Endodermal cell (in vitro differentiated cells): ENCODE results near the gene ADIPOR2. TPM values are rescaled to one million over a fixed set of nuclear protein-coding genes. Genes with fewer than 3 reads are reported as not detected.

ENCODE experiments used
- DNase-seq: peaks from one replicate; pipeline ENCODE4 v3.0.0-alpha.2; 2017
- H3K27ac ChIP-seq: 2 replicates; pipeline ENCODE4 v1.5.1; 2013; ENCODE audit warnings: mild to moderate bottlenecking, low read depth, low read length, moderate library complexity
- H3K27me3 ChIP-seq: 2 replicates; pipeline ENCODE4 v1.6.1; 2013; ENCODE audit warnings: mild to moderate bottlenecking, low read length, moderate library complexity; ENCODE audit not compliant: insufficient read depth, control insufficient read depth, poor library complexity, severe bottlenecking
- H3K36me3 ChIP-seq: 2 replicates; pipeline ENCODE4 v1.7.0; 2013; ENCODE audit warnings: mild to moderate bottlenecking, low read length, moderate library complexity; ENCODE audit not compliant: control insufficient read depth, insufficient read depth
- H3K4me1 ChIP-seq: one replicate; pipeline ENCODE4 v1.7.0; 2013; ENCODE audit warnings: low read length; ENCODE audit not compliant: control insufficient read depth, insufficient read depth
- H3K4me3 ChIP-seq: 2 replicates; pipeline ENCODE4 v1.5.1; 2013; ENCODE audit warnings: mild to moderate bottlenecking, low read length, moderate library complexity
- H3K9ac ChIP-seq: 2 replicates; pipeline ENCODE4 v1.6.1; 2013; ENCODE audit warnings: mild to moderate bottlenecking, low read length, moderate library complexity; ENCODE audit not compliant: poor library complexity, severe bottlenecking; ENCODE audit errors: extremely low read depth
- H3K9me3 ChIP-seq: 2 replicates; pipeline ENCODE4 v1.6.1; 2013; ENCODE audit warnings: mild to moderate bottlenecking, low read length, moderate library complexity; ENCODE audit not compliant: control insufficient read depth
- H3K27ac Mint-ChIP-seq: 2 replicates; pipeline ENCODE4 v1.8.0; 2020; ENCODE audit warnings: mixed read lengths
- H3K27me3 Mint-ChIP-seq: 2 replicates; pipeline ENCODE4 v1.8.0; 2021; ENCODE audit warnings: mild to moderate bottlenecking, mixed read lengths; ENCODE audit not compliant: insufficient read depth
- H3K36me3 Mint-ChIP-seq: 2 replicates; pipeline ENCODE4 v1.8.0; 2020; ENCODE audit warnings: low read depth, mixed read lengths
- H3K4me1 Mint-ChIP-seq: 2 replicates; pipeline ENCODE4 v1.8.0; 2020; ENCODE audit warnings: mixed read lengths
- H3K4me3 Mint-ChIP-seq: 2 replicates; pipeline ENCODE4 v1.8.0; 2020; ENCODE audit warnings: mild to moderate bottlenecking, moderate library complexity, mixed read lengths
- H3K9me3 Mint-ChIP-seq: 2 replicates; pipeline ENCODE4 v1.8.0; 2020; ENCODE audit warnings: mild to moderate bottlenecking, mixed read lengths
- WGBS, 2 experiments: methylation state at CpG; one replicate each; pipeline versions ENCODE4 v1.1.5 to v1.1.7; 2013; ENCODE audit warnings: missing lambda C conversion rate in 2 of 2, mixed read lengths in 1 of 2; ENCODE audit not compliant: insufficient coverage in 1 of 2, insufficient read length in 1 of 2; 5-methylcytosine and 5-hydroxymethylcytosine counted together
- total RNA-seq, 2 donors: library from RNA; stranded (reverse); fragmentation: NEBNext Ultra II Directional in 1 of 2; extraction: Animal tissue kit (Norgen Biotek cat#: 25700) in 1 of 2; gene quantifications; 2 replicates in 1 of 2; 3 replicates in 1 of 2; pipeline ENCODE4 v1.2.1, GENCODE V29; 2021
- TF ChIP-seq, protein P1 (sequence below): fragments of 200-600 bp; sonication (generic); conservative IDR thresholded peaks from 2 replicates; pipeline ENCODE4 v1.5.0; 2021; ENCODE audit warnings: antibody characterized with exemption, mild to moderate bottlenecking

The ADIPOR2 gene
- total RNA-seq, 2 donors from 2014 or later, result 53.7 to 124 TPM

DNA sequence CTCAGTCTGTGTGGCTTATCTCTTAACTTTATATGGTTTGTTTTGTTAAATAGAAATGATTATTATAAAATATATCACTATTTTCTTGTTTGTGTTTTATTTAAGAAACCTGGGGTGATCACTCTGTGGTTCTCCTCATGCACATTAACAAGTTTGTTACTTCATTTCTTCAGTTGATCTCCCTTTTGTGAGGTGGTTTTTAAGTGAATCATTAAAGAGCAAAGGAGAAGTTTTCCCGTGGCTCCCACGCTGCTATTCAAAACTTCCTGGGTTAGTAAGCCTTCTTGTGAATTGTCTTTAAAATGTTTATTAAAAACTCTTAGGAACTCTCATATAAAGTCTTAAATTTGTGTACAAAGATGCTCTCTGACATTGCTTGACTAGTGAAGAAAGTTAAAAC lies 11.8 kb downstream of the ADIPOR2 start:
- Histone ChIP-seq H3K9me3 (no peaks in the 10 kb centered on the region), H3K36me3 (peaks cover 40% of the 10 kb centered on the region), H3K4me1 (peaks cover 5% of the 10 kb centered on the region), H3K4me3 (no peak overlapping the region), H3K9ac (no peak overlapping the region), H3K27me3 (no peaks in the 10 kb centered on the region), H3K27ac (no peak overlapping the region)
- Mint-ChIP-seq H3K9me3 (peaks cover 11% of the 10 kb centered on the region), H3K4me1 (peaks cover 21% of the 10 kb centered on the region), H3K27ac (no peak overlapping the region), H3K36me3 (peaks cover 52% of the 10 kb centered on the region), H3K4me3 (no peak overlapping the region), H3K27me3 (no peaks in the 10 kb centered on the region)
- TF ChIP-seq, protein P1, sequence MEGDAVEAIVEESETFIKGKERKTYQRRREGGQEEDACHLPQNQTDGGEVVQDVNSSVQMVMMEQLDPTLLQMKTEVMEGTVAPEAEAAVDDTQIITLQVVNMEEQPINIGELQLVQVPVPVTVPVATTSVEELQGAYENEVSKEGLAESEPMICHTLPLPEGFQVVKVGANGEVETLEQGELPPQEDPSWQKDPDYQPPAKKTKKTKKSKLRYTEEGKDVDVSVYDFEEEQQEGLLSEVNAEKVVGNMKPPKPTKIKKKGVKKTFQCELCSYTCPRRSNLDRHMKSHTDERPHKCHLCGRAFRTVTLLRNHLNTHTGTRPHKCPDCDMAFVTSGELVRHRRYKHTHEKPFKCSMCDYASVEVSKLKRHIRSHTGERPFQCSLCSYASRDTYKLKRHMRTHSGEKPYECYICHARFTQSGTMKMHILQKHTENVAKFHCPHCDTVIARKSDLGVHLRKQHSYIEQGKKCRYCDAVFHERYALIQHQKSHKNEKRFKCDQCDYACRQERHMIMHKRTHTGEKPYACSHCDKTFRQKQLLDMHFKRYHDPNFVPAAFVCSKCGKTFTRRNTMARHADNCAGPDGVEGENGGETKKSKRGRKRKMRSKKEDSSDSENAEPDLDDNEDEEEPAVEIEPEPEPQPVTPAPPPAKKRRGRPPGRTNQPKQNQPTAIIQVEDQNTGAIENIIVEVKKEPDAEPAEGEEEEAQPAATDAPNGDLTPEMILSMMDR, result no peak
- DNase-seq, result no peak
- WGBS, 2 experiments, result 80 to 97% methylated on average over 1 to 2 of the region's 2 CpGs

DNA sequence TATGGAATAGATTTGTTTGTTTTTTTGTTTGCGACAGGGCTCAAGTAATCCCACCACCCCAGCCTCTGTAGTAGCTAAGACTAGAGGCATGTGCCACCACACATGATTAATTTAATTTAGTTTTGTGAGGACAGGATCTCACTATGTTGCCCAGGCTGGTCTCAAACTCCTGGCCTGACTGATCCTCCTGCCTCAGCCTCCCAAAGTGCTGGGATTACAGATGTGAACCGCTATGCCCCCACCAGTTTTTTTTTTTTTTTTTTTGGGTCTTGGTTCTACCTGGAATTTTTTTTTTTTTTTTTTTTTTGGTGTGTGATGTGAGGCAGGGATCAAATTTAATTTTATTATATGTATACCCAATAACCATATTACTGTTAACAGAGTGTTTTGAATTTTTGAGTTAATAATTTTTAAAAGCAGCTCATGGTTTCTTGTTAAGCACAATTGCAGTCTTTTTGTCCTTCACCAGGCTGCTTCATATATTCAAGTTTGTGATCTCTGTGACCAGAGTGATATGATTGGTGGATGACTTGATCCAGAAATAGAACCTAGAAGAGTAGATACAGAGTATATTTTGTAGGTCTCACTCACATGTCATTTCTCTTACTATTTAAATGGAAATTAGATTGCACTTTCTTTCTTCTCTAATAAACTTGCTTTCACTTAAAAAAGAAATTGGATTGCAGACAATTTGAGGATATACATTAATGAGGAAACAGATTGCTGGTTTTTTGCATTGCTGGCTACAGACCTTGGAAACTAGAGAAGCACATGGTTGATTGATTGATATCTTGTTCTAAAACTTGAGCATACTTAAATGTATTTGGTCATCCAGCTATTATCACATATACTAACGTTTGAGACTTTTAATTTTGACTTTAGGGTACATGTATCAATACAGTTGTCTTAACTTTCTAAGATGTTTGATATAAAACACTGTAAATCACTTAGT lies 13.2 kb downstream of the ADIPOR2 start:
- Mint-ChIP-seq H3K4me1 (peaks cover 9% of the 10 kb centered on the region), H3K9me3 (peaks cover 13% of the 10 kb centered on the region), H3K27me3 (no peaks in the 10 kb centered on the region), H3K36me3 (peaks cover 57% of the 10 kb centered on the region), H3K4me3 (no peak overlapping the region), H3K27ac (peak overlapping the region; percentile 44)
- DNase-seq, result no peak
- 97% methylated on average over 2 of the region's 3 CpGs; no CpG with 5 or more reads in 1 of the 2 experiments for WGBS, 2 experiments
- Histone ChIP-seq H3K9me3 (no peaks in the 10 kb centered on the region), H3K27me3 (no peaks in the 10 kb centered on the region), H3K4me1 (no peaks in the 10 kb centered on the region), H3K4me3 (no peak overlapping the region), H3K9ac (no peak overlapping the region), H3K36me3 (peaks cover 46% of the 10 kb centered on the region), H3K27ac (no peak overlapping the region)
- TF ChIP-seq, protein P1, result no peak

DNA sequence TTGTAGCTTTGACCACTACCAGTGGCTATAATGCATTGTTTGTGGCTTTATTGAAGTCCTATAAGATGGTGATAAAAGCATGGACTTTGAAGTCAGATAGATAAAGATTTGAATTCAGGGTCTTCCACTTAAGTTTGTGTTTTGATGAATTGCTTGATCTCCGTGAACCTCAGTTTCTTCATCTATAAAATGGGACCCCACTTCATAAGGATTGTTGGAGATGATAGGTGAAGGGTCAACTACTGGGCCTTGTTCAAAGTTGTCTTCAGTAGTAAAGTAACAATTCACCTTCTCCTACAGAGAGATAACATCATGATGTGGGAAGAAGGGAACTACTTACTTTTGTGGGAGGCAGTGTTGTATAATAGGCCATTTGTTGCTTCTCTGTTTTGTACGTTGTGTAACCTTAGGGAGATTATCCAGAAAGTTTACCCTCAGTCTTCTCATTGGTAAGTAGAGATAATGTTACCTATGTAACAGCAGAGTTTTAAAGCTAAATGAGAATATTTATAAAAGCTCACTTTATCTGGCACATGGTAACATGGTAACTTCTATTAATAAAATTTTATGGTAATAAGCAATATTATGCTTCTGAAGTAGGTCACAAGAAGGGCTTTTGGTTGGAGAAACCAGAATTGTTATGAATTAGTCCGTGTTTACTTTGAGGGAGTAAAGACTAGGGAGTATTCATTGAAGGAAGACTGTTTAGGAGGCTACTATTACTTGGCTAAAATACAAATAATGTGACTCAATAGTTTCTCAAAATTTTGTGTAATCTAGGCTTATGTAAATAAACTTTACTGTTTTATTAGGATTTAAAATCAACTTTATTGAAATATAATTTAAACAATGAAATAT lies 15.1 kb downstream of the ADIPOR2 start:
- no peaks in the 10 kb centered on the region for H3K27me3 Mint-ChIP-seq
- DNase-seq, result no peak

More for the DNA sequence above, 15.1 kb downstream of the ADIPOR2 start:
- H3K27ac Mint-ChIP-seq, result no peak overlapping the region
- Histone ChIP-seq H3K9ac (no peak overlapping the region), H3K36me3 (peaks cover 42% of the 10 kb centered on the region), H3K27me3 (no peaks in the 10 kb centered on the region), H3K4me3 (no peak overlapping the region), H3K9me3 (peaks cover 4% of the 10 kb centered on the region), H3K4me1 (no peaks in the 10 kb centered on the region), H3K27ac (no peak overlapping the region)
- H3K9me3 Mint-ChIP-seq, result peaks cover 17% of the 10 kb centered on the region
- peaks cover 60% of the 10 kb centered on the region for H3K36me3 Mint-ChIP-seq
- no peak overlapping the region for H3K4me3 Mint-ChIP-seq
- TF ChIP-seq, protein P1, result no peak
- 100% methylated on average over 3 of the region's 3 CpGs for WGBS, 2 experiments
- H3K4me1 Mint-ChIP-seq, result peaks cover 13% of the 10 kb centered on the region
